ENCODE results near the gene LBH.

DNA sequence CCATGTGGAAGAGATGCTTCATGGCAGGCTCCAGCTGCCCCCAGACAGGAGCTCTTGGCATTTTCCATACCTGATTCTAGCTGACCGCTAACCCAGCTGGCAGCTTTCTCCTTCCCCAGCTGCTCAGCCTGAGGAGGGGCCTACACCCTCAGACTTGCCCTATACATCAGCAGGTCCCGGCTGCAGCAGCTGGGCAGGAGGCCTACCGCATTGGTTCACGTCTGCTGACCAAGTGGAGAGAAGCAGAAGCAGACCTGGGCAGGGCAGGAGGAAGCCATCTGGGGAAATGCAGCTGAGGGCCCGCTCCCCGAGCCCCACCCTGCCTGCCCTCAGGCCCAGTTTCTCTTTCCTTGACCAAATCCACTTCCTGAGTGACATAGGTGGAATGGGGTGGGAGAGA, 50.7 kb downstream of the LBH start:
- no peak for TF ChIP-seq ZNF274 (IDR thresholded peaks at IDR 0.05; ENCODE audit: low read depth, low read length)
- TF ChIP-seq YY1 (IDR thresholded peaks at IDR 0.05; ENCODE audit: insufficient read depth, insufficient read length): no peak
